GM18511 (cell line): ENCODE measurements around the gene GPC3.
"Not testable (repeated sequence)": the region's sequence is repeated elsewhere in the genome, so short reads cannot be mapped to it uniquely, and the experiment has no call there.

ENCODE experiments used
- ATAC-seq: cut with Tn5 transposase; IDR thresholded peaks from one replicate; pipeline ENCODE4 v1.9.1; 2021; ENCODE audit warnings: mild to moderate bottlenecking, moderate library complexity; ENCODE audit not compliant: unreplicated experiment

Gene GPC3

GRCh38 chrX:133621384-133621783 lies 364.0 kb downstream of the GPC3 start:
- ATAC-seq: not testable (repeated sequence)

- no peak for ATAC-seq
Observed at GRCh38 chrX:133611676-133612075, 373.7 kb downstream of the GPC3 start.

GRCh38 chrX:133610056-133610455 lies 375.3 kb downstream of the GPC3 start:
- ATAC-seq: no peak

GRCh38 chrX:133609166-133609565 lies 376.2 kb downstream of the GPC3 start:
- no peak for ATAC-seq

GRCh38 chrX:133608406-133608805 lies 377.0 kb downstream of the GPC3 start:
- no peak for ATAC-seq

GRCh38 chrX:133607419-133608348 lies 377.7 kb downstream of the GPC3 start:
- ATAC-seq: no peak

- ATAC-seq: no peak
Observed at GRCh38 chrX:133606990-133607389, 378.4 kb downstream of the GPC3 start.

- no peak for ATAC-seq
Observed at GRCh38 chrX:133604801-133605200, 380.6 kb downstream of the GPC3 start.

GRCh38 chrX:133602881-133603280 lies 382.5 kb downstream of the GPC3 start:
- no peak for ATAC-seq

- no peak for ATAC-seq
Observed at GRCh38 chrX:133601116-133601515, 384.3 kb downstream of the GPC3 start.

- no peak for ATAC-seq
Observed at GRCh38 chrX:133600536-133600935, 384.9 kb downstream of the GPC3 start.

GRCh38 chrX:133598601-133599335 lies 386.6 kb downstream of the GPC3 start:
- no peak for ATAC-seq

GRCh38 chrX:133594156-133594555 lies 391.2 kb downstream of the GPC3 start:
- no peak for ATAC-seq

- ATAC-seq: no peak
Observed at GRCh38 chrX:133593531-133593930, 391.9 kb downstream of the GPC3 start.

GRCh38 chrX:133590703-133591505 lies 394.5 kb downstream of the GPC3 start:
- ATAC-seq: no peak

- ATAC-seq: no peak
Observed at GRCh38 chrX:133588827-133589226, 396.6 kb downstream of the GPC3 start.

- ATAC-seq: no peak
Observed at GRCh38 chrX:133587818-133588217, 397.6 kb downstream of the GPC3 start.

GRCh38 chrX:133587071-133587470 lies 398.3 kb downstream of the GPC3 start:
- no peak for ATAC-seq

GRCh38 chrX:133586443-133586842 lies 399.0 kb downstream of the GPC3 start:
- ATAC-seq: no peak

GRCh38 chrX:133583825-133584224 lies 401.6 kb downstream of the GPC3 start:
- ATAC-seq: no peak

GRCh38 chrX:133580625-133581024 lies 404.8 kb downstream of the GPC3 start:
- ATAC-seq: no peak
